H1 (cell line): Measurements from ENCODE around the gene PRADC1. TPM values are rescaled to one million over a fixed set of nuclear protein-coding genes. Genes with fewer than 3 reads are reported as not detected.

Experiments
- CTCF ChIA-PET: fragments of 300-600 bp; sonication (Branson Sonifier 250); formaldehyde crosslinking; loops from one replicate; lab custom pipeline; 2021; ENCODE audit not compliant: partially characterized antibody; lab: Charles Lee
- POLR2A ChIA-PET: fragments of 300-600 bp; sonication (Branson Sonifier 250); formaldehyde crosslinking; loops from one replicate; lab custom pipeline; 2021; ENCODE audit warnings: inconsistent platforms; ENCODE audit not compliant: partially characterized antibody; lab: Charles Lee
- DNase-seq, 2 experiments: peaks; one replicate each; pipeline versions ENCODE4 v3.0.0 to v3.0.0-alpha.2; 2010 to 2022; ENCODE audit warnings: low spot score in 2 of 2, low read depth in 1 of 2, mixed read lengths in 1 of 2
- FAIRE-seq: peaks from 2 replicates; lab custom pipeline; 2011; peaks lifted over from hg19 to GRCh38; lab: Jason Lieb, UNC
- H2AFZ ChIP-seq: 2 replicates; pipeline ENCODE4 v1.8.1; 2012; ENCODE audit warnings: low read length, inconsistent platforms
- H2AK5ac ChIP-seq: 2 replicates; pipeline ENCODE4 v1.6.1; 2013; ENCODE audit warnings: low read depth, low read length
- H2BK120ac ChIP-seq: replicated peaks from 2 replicates; pipeline ENCODE3; 2013; ENCODE audit warnings: low read depth, low read length, inconsistent platforms
- H2BK12ac ChIP-seq: 2 replicates; pipeline ENCODE4 v1.6.1; 2013; ENCODE audit warnings: low read depth, low read length
- H2BK15ac ChIP-seq: 2 replicates; pipeline ENCODE4 v1.6.1; 2013; ENCODE audit warnings: low read length
- H2BK20ac ChIP-seq: 2 replicates; pipeline ENCODE4 v1.6.1; 2013; ENCODE audit warnings: low read length
- H2BK5ac ChIP-seq: 2 replicates; pipeline ENCODE4 v1.6.1; 2013; ENCODE audit warnings: low read depth, low read length
- H3K14ac ChIP-seq: 2 replicates; pipeline ENCODE4 v1.6.1; 2013; ENCODE audit warnings: inconsistent platforms; ENCODE audit not compliant: insufficient read length
- H3K18ac ChIP-seq: 2 replicates; pipeline ENCODE4 v1.6.1; 2013; ENCODE audit warnings: low read length; ENCODE audit errors: extremely low read depth
- H3K23ac ChIP-seq: 2 replicates; pipeline ENCODE4 v1.6.1; 2013; ENCODE audit warnings: inconsistent platforms; ENCODE audit not compliant: insufficient read length
- H3K23me2 ChIP-seq: 2 replicates; pipeline ENCODE4 v1.6.1; 2013; ENCODE audit warnings: low read depth, low read length
- H3K27ac ChIP-seq: 2 replicates; pipeline ENCODE4 v1.6.1; 2011; ENCODE audit warnings: low read depth, low read length, inconsistent platforms
- H3K27me3 ChIP-seq, 4 experiments: replicated peaks in 1 of 4; 1 replicate in 1 of 4; 2 replicates in 3 of 4; pipeline versions ENCODE4 v1.6.1 to v1.8.1; 2011 to 2013; ENCODE audit warnings: low read length in 3 of 4, mild to moderate bottlenecking in 3 of 4, inconsistent platforms in 2 of 4, mixed read lengths in 2 of 4, moderate library complexity in 1 of 4; ENCODE audit not compliant: control insufficient read depth in 3 of 4, insufficient read depth in 3 of 4; ENCODE audit errors: extremely low read depth in 1 of 4
- H3K36me3 ChIP-seq, 4 experiments: 2 replicates each; pipeline versions ENCODE4 v1.6.1 to v1.8.1; 2011 to 2013; ENCODE audit warnings: mild to moderate bottlenecking in 4 of 4, low read length in 3 of 4, moderate library complexity in 2 of 4, control low read depth in 1 of 4, inconsistent platforms in 1 of 4; ENCODE audit not compliant: insufficient read depth in 4 of 4, control insufficient read depth in 2 of 4
- H3K4ac ChIP-seq: replicated peaks from 2 replicates; pipeline ENCODE3; 2013; ENCODE audit warnings: low read length, low read depth, mixed read lengths, inconsistent platforms; ENCODE audit not compliant: insufficient read length
- H3K4me1 ChIP-seq, 4 experiments: replicated peaks in 1 of 4; 1 replicate in 1 of 4; 2 replicates in 3 of 4; pipeline versions ENCODE4 v1.6.1 to v1.8.1; 2011 to 2013; ENCODE audit warnings: low read length in 3 of 4, inconsistent platforms in 2 of 4, mixed read lengths in 1 of 4; ENCODE audit not compliant: insufficient read depth in 4 of 4, control insufficient read depth in 3 of 4
- H3K4me2 ChIP-seq, 2 experiments: 2 replicates each; pipeline versions ENCODE4 v1.6.1 to v1.8.1; 2011 to 2013; ENCODE audit warnings: low read depth in 2 of 2, low read length in 2 of 2, control low read depth in 1 of 2, inconsistent platforms in 1 of 2, mild to moderate bottlenecking in 1 of 2; ENCODE audit not compliant: insufficient read depth in 1 of 2
- H3K4me3 ChIP-seq, 4 experiments: fragments of 200-600, 300-600 bp in 1 of 4; sonication (generic), shearing (Covaris generic), sonication (Bioruptor Twin) in 1 of 4; 2 replicates each; pipeline versions ENCODE4 v1.5.1 to v1.8.1; 2011 to 2016; ENCODE audit warnings: low read length in 4 of 4, low read depth in 3 of 4, control low read depth in 2 of 4, inconsistent platforms in 2 of 4, mild to moderate bottlenecking in 2 of 4, mixed read lengths in 1 of 4, moderate library complexity in 1 of 4; ENCODE audit not compliant: insufficient read depth in 2 of 4; ENCODE audit errors: extremely low read depth in 1 of 4
- H3K56ac ChIP-seq: replicated peaks from 2 replicates; pipeline ENCODE3; 2013; ENCODE audit warnings: low read depth, mild to moderate bottlenecking, mixed read lengths, low read length, inconsistent platforms; ENCODE audit not compliant: insufficient read length
- H3K79me1 ChIP-seq: 2 replicates; pipeline ENCODE4 v1.6.1; 2013; ENCODE audit warnings: low read depth, low read length, control low read depth
- H3K79me2 ChIP-seq, 2 experiments: 2 replicates each; pipeline versions ENCODE4 v1.6.1 to v1.8.1; 2012 to 2013; ENCODE audit warnings: low read length in 2 of 2, mild to moderate bottlenecking in 2 of 2, inconsistent platforms in 1 of 2; ENCODE audit not compliant: insufficient read depth in 2 of 2, control insufficient read depth in 1 of 2
- H3K9ac ChIP-seq, 4 experiments: replicated peaks in 1 of 4; 1 replicate in 1 of 4; 2 replicates in 3 of 4; pipeline versions ENCODE4 v1.6.1 to v1.8.1; 2011 to 2013; ENCODE audit warnings: low read depth in 3 of 4, low read length in 3 of 4, control low read depth in 2 of 4, mild to moderate bottlenecking in 2 of 4, moderate library complexity in 2 of 4, inconsistent platforms in 1 of 4; ENCODE audit errors: extremely low read depth in 1 of 4
- H3K9me3 ChIP-seq, 2 experiments: 2 replicates each; pipeline versions ENCODE4 v1.6.1 to v1.8.1; 2012 to 2013; ENCODE audit warnings: mild to moderate bottlenecking in 2 of 2, moderate library complexity in 2 of 2, control low read depth in 1 of 2, inconsistent platforms in 1 of 2, low read depth in 1 of 2, low read length in 1 of 2, mixed read lengths in 1 of 2; ENCODE audit not compliant: insufficient read depth in 2 of 2
- H4K20me1 ChIP-seq, 2 experiments: replicated peaks in 1 of 2; 2 replicates each; pipeline versions ENCODE3 to v1.8.1; 2011 to 2013; ENCODE audit warnings: inconsistent platforms in 2 of 2, low read length in 2 of 2, mild to moderate bottlenecking in 1 of 2; ENCODE audit not compliant: insufficient read depth in 2 of 2, control insufficient read depth in 1 of 2
- H4K5ac ChIP-seq: 2 replicates; pipeline ENCODE4 v1.6.1; 2013; ENCODE audit warnings: low read length, low read depth, mixed read lengths, inconsistent platforms; ENCODE audit not compliant: insufficient read length
- H4K8ac ChIP-seq: 2 replicates; pipeline ENCODE4 v1.8.0; 2013; ENCODE audit warnings: mild to moderate bottlenecking, moderate library complexity, low read length, inconsistent platforms; ENCODE audit not compliant: insufficient read depth; ENCODE audit errors: extremely low read depth
- H4K91ac ChIP-seq: replicated peaks from 2 replicates; pipeline ENCODE3; 2013; ENCODE audit warnings: low read length, mixed read lengths, inconsistent platforms; ENCODE audit not compliant: insufficient read length
- JUND ChIP-seq: IDR thresholded peaks from 2 replicates; pipeline ENCODE4 v1.6.1; 2011; ENCODE audit warnings: mild to moderate bottlenecking, improper control_type of control experiment, low read length
- KDM1A ChIP-seq: fragments of 200-600, 300-600 bp; sonication (generic); IDR thresholded peaks from 2 replicates; pipeline ENCODE4 v1.7.1; 2016; ENCODE audit warnings: mild to moderate bottlenecking, low read length, borderline replicate concordance
- POLR2AphosphoS5 ChIP-seq: IDR thresholded peaks from 2 replicates; pipeline ENCODE4 v1.6.1; 2011; ENCODE audit warnings: low read depth, low read length
- RBBP5 ChIP-seq: IDR thresholded peaks from 2 replicates; pipeline ENCODE4 v1.7.1; 2012; ENCODE audit warnings: low read depth, mild to moderate bottlenecking, inconsistent platforms, low read length, moderate library complexity, borderline replicate concordance
- RXRA ChIP-seq: IDR thresholded peaks from 2 replicates; pipeline ENCODE4 v1.6.1; 2011; ENCODE audit warnings: low read depth, mild to moderate bottlenecking, low read length, moderate library complexity; ENCODE audit not compliant: insufficient read depth
- SIRT6 ChIP-seq: IDR thresholded peaks from one replicate; pipeline ENCODE4 v1.7.1; 2012; ENCODE audit warnings: low read length, inconsistent platforms
- SIX5 ChIP-seq: IDR thresholded peaks from 2 replicates; pipeline ENCODE4 v1.6.1; 2011; ENCODE audit warnings: mild to moderate bottlenecking, low read depth, low read length
- WGBS, 2 experiments: shearing (Covaris generic) in 1 of 2; methylation state at CpG; one replicate each; pipeline versions ENCODE4 v1.1.6 to v1.1.7; 2013 to 2015; ENCODE audit warnings: low lambda C conversion rate in 2 of 2, mixed read lengths in 2 of 2, inconsistent platforms in 1 of 2, low coverage in 1 of 2, missing lambda C conversion rate in 1 of 2; ENCODE audit not compliant: insufficient replicate concordance in 2 of 2, insufficient coverage in 1 of 2, insufficient read length in 1 of 2; ENCODE audit errors: extremely low coverage in 1 of 2, missing lambda C conversion rate in 1 of 2; 5-methylcytosine and 5-hydroxymethylcytosine counted together
- polyA plus RNA-seq, 7 experiments: library from polyadenylated mRNA; depleted of rRNA in 3 of 7; stranded (reverse) in 5 of 7; unstranded in 2 of 7; fragments of >200 nt in 5 of 7; fragments of 200-250 nt in 2 of 7; gene quantifications; 1 replicate in 5 of 7; 2 replicates in 1 of 7; 4 replicates in 1 of 7; pipeline versions ENCODE4 v1.2.1 to v1.2.3, GENCODE V29; 2011 to 2013; ENCODE audit warnings: missing spikeins in 2 of 7, mixed read lengths in 2 of 7
- total RNA-seq: library from RNA; stranded (reverse); fragmentation: NEBNext Ultra II Directional; extraction: Animal tissue kit (Norgen Biotek cat#: 25700); gene quantifications from 2 replicates; pipeline ENCODE4 v1.2.1, GENCODE V29; 2021

PRADC1 gene
- total and polyA plus RNA-seq, 2 of the 8 experiments (the other 6 are each of a cell fraction or from before 2014, with no cell fraction given), result 8.9 to 13.1 TPM

DNA sequence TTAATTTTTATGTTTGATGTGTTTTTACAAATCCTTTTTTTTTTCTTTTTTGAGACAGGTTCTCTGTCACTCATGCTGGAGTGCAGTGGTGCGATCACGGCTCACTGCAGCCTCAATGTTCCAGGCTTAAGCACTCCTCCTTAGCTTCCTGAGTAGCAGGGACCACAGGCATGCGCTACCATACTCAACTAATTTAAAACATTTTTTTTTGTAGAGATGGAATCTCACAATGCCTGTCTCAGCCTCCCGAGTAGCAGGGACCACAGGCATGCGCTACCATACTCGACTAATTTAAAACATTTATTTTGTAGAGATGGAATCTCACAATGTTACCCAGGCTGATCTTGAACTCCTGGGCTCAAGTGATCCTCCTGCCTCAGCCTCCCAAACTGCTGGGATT, 27.4 kb downstream of the PRADC1 start:
- Histone ChIP-seq H3K27ac (no peak overlapping the region), H2AK5ac (no peak overlapping the region; the same call in 1 of the 2 replicates), H3K4me3 (no peak overlapping the region), H4K20me1 (no peaks in the 10 kb centered on the region), H3K4me1 (peaks cover 0 to 2% (median 0%) of the 10 kb centered on the region in 4 experiments; a peak in 2 of 7 replicates), H2BK20ac (no peak overlapping the region), H2BK5ac (no peak overlapping the region), H3K18ac (no peak overlapping the region), H3K27me3 (peaks cover 14 to 37% (median 25%) of the 10 kb centered on the region in 4 experiments), H3K79me1 (no peaks in the 10 kb centered on the region), H3K9ac (no peak overlapping the region), H2BK120ac (no peak overlapping the region), H3K56ac (no peak overlapping the region), H4K91ac (no peak overlapping the region), H3K9me3 (no peaks in the 10 kb centered on the region), H3K4ac (no peak overlapping the region), H2BK12ac (no peak overlapping the region), H3K14ac (no peak overlapping the region), H3K23me2 (peaks cover 10% of the 10 kb centered on the region), H2AFZ (no peak overlapping the region), H3K79me2 (no peaks in the 10 kb centered on the region), H2BK15ac (no peak overlapping the region), H3K36me3 (no peaks in the 10 kb centered on the region), H4K8ac (no peak overlapping the region), H3K23ac (no peak overlapping the region), H3K4me2 (no peak overlapping the region), H4K5ac (no peak overlapping the region)
- ChIA-PET CTCF (interaction anchor here (8.4 kb wide), 1 partner anchor 29 kb away, joined by 92 read pairs; no protein-coding TSS in a partner anchor), POLR2A (interaction anchor here (0.6 to 1.3 kb wide), 2 partner anchors 28 to 59 kb away, joined by 3 to 6 read pairs; partner anchors contain the start of genes CCT7 and PRADC1)
- 92% methylated on average over 6 of the region's 6 CpGs; no CpG with 5 or more reads in 1 of the 2 experiments for WGBS, 2 experiments
- no peak for TF ChIP-seq RXRA
- TF ChIP-seq SIX5, result no peak
- no peak for TF ChIP-seq SIRT6
- no peak for TF ChIP-seq KDM1A
- no peak for TF ChIP-seq JUND
- no peak for TF ChIP-seq RBBP5
- no peak for TF ChIP-seq POLR2AphosphoS5
- DNase-seq, result no peak
- FAIRE-seq, result no peak
